Gastroesophageal sphincter (tissue), 3 donors: ENCODE data around the gene HOXD8.

Experiments used
- CTCF ChIP-seq, 4 experiments: fragments of 200-600 bp in 2 of 4; fragments of 450-650 bp in 2 of 4; sonication (generic) in 1 of 4; IDR thresholded peaks; one replicate each; pipeline ENCODE4 v1.5.1; 2017 to 2019; ENCODE audit warnings: antibody characterized with exemption in 4 of 4, mild to moderate bottlenecking in 2 of 4, moderate library complexity in 2 of 4
- EP300 ChIP-seq: sonication (generic); formaldehyde crosslinking; IDR thresholded peaks from one replicate; pipeline ENCODE4 v1.6.1; 2017; ENCODE audit warnings: antibody characterized with exemption, mild to moderate bottlenecking
- POLR2A ChIP-seq, 2 donors: fragments of 450-650 bp; IDR thresholded peaks; one replicate each; pipeline ENCODE4 v1.6.1; 2017; ENCODE audit warnings: antibody characterized with exemption in 2 of 2, mild to moderate bottlenecking in 2 of 2, moderate library complexity in 1 of 2
- POLR2AphosphoS5 ChIP-seq: sonication (generic); formaldehyde crosslinking; IDR thresholded peaks from one replicate; pipeline ENCODE4 v1.6.1; 2017; ENCODE audit warnings: antibody characterized with exemption

GRCh38 chr2:176088937-176089842 is 40.3 kb upstream of the HOXD8 start:
- TF ChIP-seq CTCF (IDR thresholded peaks at IDR 0.05) = no peak
- no peak for TF ChIP-seq POLR2AphosphoS5
- no peak for TF ChIP-seq POLR2A (IDR thresholded peaks at IDR 0.05)
- TF ChIP-seq EP300 = no peak
